A549 (cell line): Measurements from ENCODE around the gene MUC4. TPM values are rescaled to one million over a fixed set of nuclear protein-coding genes. Genes with fewer than 3 reads are reported as not detected.

Experiments used
- ATAC-seq, 2 experiments: fragments of 200-7000 bp in 1 of 2; fragments of >200 bp in 1 of 2; cut with Nextera tagmentation in 1 of 2; cut with Tn5 transposase in 1 of 2; 3 replicates each; pipeline versions ENCODE4 v1.8.0 to v1.9.1; 2018 to 2020; ENCODE audit warnings: mild to moderate bottlenecking in 1 of 2, moderate library complexity in 1 of 2
- CTCF ChIA-PET: fragments of 300-600 bp; sonication (Branson Sonifier 250); formaldehyde crosslinking; extraction: SDS; loops from one replicate; lab custom pipeline; 2021; ENCODE audit warnings: antibody characterized with exemption, inconsistent platforms; lab: Yijun Ruan, JAX
- POLR2A ChIA-PET: fragments of 350-600 bp; formaldehyde crosslinking; extraction: SDS; loops from one replicate; lab custom pipeline; 2021; ENCODE audit warnings: antibody characterized with exemption, inconsistent platforms; lab: Yijun Ruan, JAX
- DNase-seq, 2 experiments: peaks; one replicate each; pipeline versions ENCODE4 v3.0.0 to v3.0.0-alpha.2; 2011 to 2016; ENCODE audit warnings: low read depth in 1 of 2, low spot score in 1 of 2
- FAIRE-seq: peaks from 2 replicates; lab custom pipeline; 2011; peaks lifted over from hg19 to GRCh38; lab: Jason Lieb, UNC
- H3K27ac ChIP-seq, 2 experiments: fragments of >200 bp; sonication (Bioruptor Twin); formaldehyde crosslinking; 3 replicates each; pipeline ENCODE4 v1.5.1; 2016 to 2017
- H3K4me1 ChIP-seq: fragments of >200 bp; sonication (Bioruptor Twin); formaldehyde crosslinking; 3 replicates; pipeline ENCODE4 v1.6.1; 2016
- H3K4me2 ChIP-seq: fragments of >200 bp; sonication (Bioruptor Twin); formaldehyde crosslinking; 3 replicates; pipeline ENCODE4 v1.6.1; 2016
- H3K4me3 ChIP-seq: fragments of >200 bp; sonication (Bioruptor Twin); formaldehyde crosslinking; 3 replicates; pipeline ENCODE4 v1.5.1; 2016
- H3K9me3 ChIP-seq: fragments of >200 bp; sonication (Bioruptor Twin); formaldehyde crosslinking; 3 replicates; pipeline ENCODE4 v1.6.1; 2016
- BCL3 ChIP-seq: fragments of >200 bp; sonication (Bioruptor Twin); formaldehyde crosslinking; IDR thresholded peaks from 3 replicates; pipeline ENCODE4 v1.6.1; 2016
- CEBPB ChIP-seq, 2 experiments: fragments of >200 bp in 1 of 2; sonication (Bioruptor Twin) in 1 of 2; formaldehyde crosslinking in 1 of 2; IDR thresholded peaks; 2 replicates each; pipeline ENCODE4 v1.6.1; 2012 to 2016
- EHMT2 ChIP-seq: fragments of 200-600 bp; sonication (generic); IDR thresholded peaks from 2 replicates; pipeline ENCODE4 v1.6.1; 2016; ENCODE audit warnings: antibody characterized with exemption, low read depth, mild to moderate bottlenecking, moderate library complexity
- ESRRA ChIP-seq: fragments of 150-350 bp; IDR thresholded peaks from 2 replicates; pipeline ENCODE4 v1.6.1; 2014; ENCODE audit warnings: mild to moderate bottlenecking, low read length, borderline replicate concordance
- FOSB ChIP-seq: fragments of 250-450 bp; sonication (Bioruptor Pico); IDR thresholded peaks from 2 replicates; pipeline ENCODE4 v1.5.0; 2020; ENCODE audit warnings: mild to moderate bottlenecking, moderate library complexity
- FOXS1 ChIP-seq: fragments of 250-450 bp; sonication (Bioruptor Pico); IDR thresholded peaks from 2 replicates; pipeline ENCODE4 v1.5.0; 2020; ENCODE audit warnings: mild to moderate bottlenecking, moderate library complexity
- HDAC2 ChIP-seq: fragments of 200-600 bp; sonication (generic); IDR thresholded peaks from 2 replicates; pipeline ENCODE4 v1.6.1; 2016
- HES2 ChIP-seq: fragments of >200 bp; sonication (Bioruptor Twin); formaldehyde crosslinking; IDR thresholded peaks from 2 replicates; pipeline ENCODE4 v1.6.1; 2016
- HEYL ChIP-seq: fragments of 250-450 bp; sonication (Bioruptor Pico); IDR thresholded peaks from 2 replicates; pipeline ENCODE4 v1.8.0; 2021; ENCODE audit warnings: mild to moderate bottlenecking, moderate library complexity
- HMGXB4 ChIP-seq: fragments of 250-450 bp; sonication (Bioruptor Pico); IDR thresholded peaks from 2 replicates; pipeline ENCODE4 v1.5.0; 2021; ENCODE audit warnings: mild to moderate bottlenecking, moderate library complexity, borderline replicate concordance
- HOXB5 ChIP-seq: fragments of 250-450 bp; sonication (Bioruptor Pico); IDR thresholded peaks from 2 replicates; pipeline ENCODE4 v1.5.0; 2020; ENCODE audit warnings: mild to moderate bottlenecking, moderate library complexity
- JUN ChIP-seq, 2 experiments: fragments of >200 bp; sonication (Bioruptor Twin); formaldehyde crosslinking; IDR thresholded peaks; 2 replicates in 1 of 2; 3 replicates in 1 of 2; pipeline ENCODE4 v1.6.1; 2016 to 2017
- KDM1A ChIP-seq: fragments of 200-600 bp; sonication (generic); IDR thresholded peaks from 2 replicates; pipeline ENCODE4 v1.6.1; 2016; ENCODE audit warnings: low read depth, mild to moderate bottlenecking
- MAZ ChIP-seq: fragments of 150-350 bp; IDR thresholded peaks from 2 replicates; pipeline ENCODE4 v1.6.1; 2014; ENCODE audit warnings: antibody characterized with exemption, low read depth, low read length, borderline replicate concordance
- MYC ChIP-seq: IDR thresholded peaks from 2 replicates; pipeline ENCODE4 v1.6.1; 2012; ENCODE audit warnings: mild to moderate bottlenecking, inconsistent platforms, low read length, improper control_type of control experiment, borderline replicate concordance
- NFE2L2 ChIP-seq: fragments of 150-350 bp; conservative IDR thresholded peaks from 2 replicates; pipeline ENCODE4 v1.6.1; 2014; ENCODE audit warnings: low read length
- NR3C1 ChIP-seq: fragments of >200 bp; sonication (Bioruptor Twin); formaldehyde crosslinking; IDR thresholded peaks from 3 replicates; pipeline ENCODE4 v1.6.1; 2017
- RAD21 ChIP-seq, 2 experiments: fragments of >200 bp in 1 of 2; sonication (Bioruptor Twin) in 1 of 2; formaldehyde crosslinking in 1 of 2; IDR thresholded peaks in 1 of 2; conservative IDR thresholded peaks in 1 of 2; 2 replicates in 1 of 2; 3 replicates in 1 of 2; pipeline ENCODE4 v1.6.1; 2012 to 2018; ENCODE audit warnings: inconsistent platforms in 1 of 2
- RFX5 ChIP-seq: fragments of 450-650 bp; IDR thresholded peaks from 2 replicates; pipeline ENCODE4 v1.7.1; 2014; ENCODE audit warnings: antibody characterized with exemption, mild to moderate bottlenecking, moderate library complexity
- SMC3 ChIP-seq: fragments of >200 bp; sonication (Bioruptor Twin); formaldehyde crosslinking; IDR thresholded peaks from 3 replicates; pipeline ENCODE4 v1.6.1; 2018; ENCODE audit warnings: inconsistent platforms
- TFCP2L1 ChIP-seq: fragments of 250-450 bp; sonication (Bioruptor Pico); IDR thresholded peaks from 2 replicates; pipeline ENCODE4 v1.5.0; 2021; ENCODE audit warnings: mild to moderate bottlenecking
- ZC3H11A ChIP-seq: fragments of 450-650 bp; IDR thresholded peaks from 2 replicates; pipeline ENCODE4 v1.6.1; 2014; ENCODE audit warnings: antibody characterized with exemption, mild to moderate bottlenecking
- ZNF302 ChIP-seq: fragments of 250-450 bp; sonication (Bioruptor Pico); IDR thresholded peaks from 2 replicates; pipeline ENCODE4 v1.9.0; 2021; ENCODE audit warnings: inconsistent platforms, mild to moderate bottlenecking, moderate library complexity
- WGBS: methylation state at CpG from one replicate; pipeline ENCODE4 v1.1.6; 2017; ENCODE audit errors: missing lambda C conversion rate; 5-methylcytosine and 5-hydroxymethylcytosine counted together
- polyA plus RNA-seq, 4 experiments: library from polyadenylated mRNA; depleted of rRNA in 3 of 4; stranded (reverse); fragments of >200 nt; fragmentation: RNase III in 1 of 4; extraction: RNeasy Plus Mini Kit Qiagen cat#74134 plus additional on column Dnase treatment in 1 of 4; gene quantifications; 2 replicates in 3 of 4; 3 replicates in 1 of 4; pipeline ENCODE4 v1.2.3, GENCODE V29; 2011 to 2017
- TF ChIP-seq, protein P1 (sequence below): fragments of >200 bp; sonication (Bioruptor Twin); formaldehyde crosslinking; IDR thresholded peaks from 3 replicates; pipeline ENCODE4 v1.5.1; 2016
- TF ChIP-seq, protein P2 (sequence below): IDR thresholded peaks from 2 replicates; pipeline ENCODE4 v1.6.1; 2012
- TF ChIP-seq, protein P3 (sequence below): IDR thresholded peaks from 2 replicates; pipeline ENCODE4 v1.6.1; 2012; ENCODE audit warnings: low read depth, borderline replicate concordance

Gene MUC4
- polyA plus RNA-seq, 2 of the 4 experiments (the other 2 are of a cell fraction): 0.04 TPM; not detected in 1

DNA sequence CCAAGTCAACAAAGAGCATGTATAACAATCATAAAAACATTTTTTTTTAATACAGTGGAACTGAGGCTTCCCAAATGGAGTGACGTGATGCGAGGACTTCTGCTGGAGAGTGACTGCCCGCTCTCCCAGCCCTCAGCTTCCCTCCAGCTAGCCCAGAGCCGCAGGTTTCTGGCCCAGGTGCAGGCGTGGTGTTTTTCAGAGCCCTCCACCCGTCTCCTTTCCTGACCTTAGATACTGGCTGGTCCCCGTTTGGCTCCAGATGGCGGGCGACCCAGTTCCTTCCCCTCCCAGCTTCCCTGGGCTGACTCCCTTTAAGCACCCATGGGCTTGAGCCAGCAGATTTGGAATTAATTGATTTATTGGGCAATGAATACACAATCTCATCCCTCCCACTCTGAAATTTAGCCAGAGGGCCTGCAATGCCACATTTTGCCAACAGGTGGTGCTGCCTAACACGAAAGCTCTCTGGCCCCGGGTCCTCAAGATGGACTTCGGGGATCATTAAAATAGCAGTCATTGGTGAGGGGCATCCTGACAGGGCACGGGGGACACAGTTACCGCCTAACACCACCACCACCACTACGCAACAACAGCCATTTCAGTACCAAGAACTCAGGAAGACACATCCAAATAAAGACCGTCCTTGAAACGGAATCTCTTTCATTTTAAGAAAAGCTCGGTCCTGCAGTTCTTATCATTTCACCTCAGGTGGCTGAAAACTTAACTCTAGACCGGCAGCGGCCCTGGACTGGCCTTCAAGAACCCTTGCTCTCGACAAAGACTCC lies 47.5 kb upstream of the MUC4 start:
- DNase-seq: peak; percentile 52 to 78
- no peak for TF ChIP-seq HOXB5 (CRISPR knock-in tag)
- TF ChIP-seq, protein P1, sequence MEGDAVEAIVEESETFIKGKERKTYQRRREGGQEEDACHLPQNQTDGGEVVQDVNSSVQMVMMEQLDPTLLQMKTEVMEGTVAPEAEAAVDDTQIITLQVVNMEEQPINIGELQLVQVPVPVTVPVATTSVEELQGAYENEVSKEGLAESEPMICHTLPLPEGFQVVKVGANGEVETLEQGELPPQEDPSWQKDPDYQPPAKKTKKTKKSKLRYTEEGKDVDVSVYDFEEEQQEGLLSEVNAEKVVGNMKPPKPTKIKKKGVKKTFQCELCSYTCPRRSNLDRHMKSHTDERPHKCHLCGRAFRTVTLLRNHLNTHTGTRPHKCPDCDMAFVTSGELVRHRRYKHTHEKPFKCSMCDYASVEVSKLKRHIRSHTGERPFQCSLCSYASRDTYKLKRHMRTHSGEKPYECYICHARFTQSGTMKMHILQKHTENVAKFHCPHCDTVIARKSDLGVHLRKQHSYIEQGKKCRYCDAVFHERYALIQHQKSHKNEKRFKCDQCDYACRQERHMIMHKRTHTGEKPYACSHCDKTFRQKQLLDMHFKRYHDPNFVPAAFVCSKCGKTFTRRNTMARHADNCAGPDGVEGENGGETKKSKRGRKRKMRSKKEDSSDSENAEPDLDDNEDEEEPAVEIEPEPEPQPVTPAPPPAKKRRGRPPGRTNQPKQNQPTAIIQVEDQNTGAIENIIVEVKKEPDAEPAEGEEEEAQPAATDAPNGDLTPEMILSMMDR: peak; percentile 63
- TF ChIP-seq NR3C1: no peak
- peak; percentile 62 for TF ChIP-seq SMC3
- TF ChIP-seq RAD21 (conservative IDR thresholded peaks at IDR 0.05 in 1 of 2, IDR thresholded peaks at IDR 0.05 in 1 of 2): peak; percentile 61 to 73
- TF ChIP-seq FOSB (CRISPR knock-in tag): no peak
- no peak for TF ChIP-seq RFX5
- TF ChIP-seq HDAC2: no peak
- peak in 1 of 2 experiments; percentile 47; a peak in 1 of 4 replicates for TF ChIP-seq CEBPB (IDR thresholded peaks at IDR 0.05)
- TF ChIP-seq TFCP2L1 (CRISPR knock-in tag): no peak
- TF ChIP-seq, all 56 proteins: peak for 4
- FAIRE-seq (no peak), ATAC-seq (peak in 1 of 2 experiments; percentile 65; a peak in 3 of 6 replicates)
- Histone ChIP-seq H3K4me1 (peaks cover 4% of the 10 kb centered on the region; the same call in 1 of the 3 replicates), H3K27ac (no peak overlapping the region), H3K4me3 (no peak overlapping the region), H3K4me2 (peak overlapping the region; percentile 46), H3K9me3 (no peaks in the 10 kb centered on the region)
- 25% methylated on average over 21 of the region's 21 CpGs for WGBS
- CTCF ChIA-PET: interaction anchor here (0.6 to 11.1 kb wide), 22 partner anchors 9 to 156 kb away, joined by 3 to 206 read pairs (median 4); partner anchors contain the start of gene MUC20
- POLR2A ChIA-PET: no interaction called here

DNA sequence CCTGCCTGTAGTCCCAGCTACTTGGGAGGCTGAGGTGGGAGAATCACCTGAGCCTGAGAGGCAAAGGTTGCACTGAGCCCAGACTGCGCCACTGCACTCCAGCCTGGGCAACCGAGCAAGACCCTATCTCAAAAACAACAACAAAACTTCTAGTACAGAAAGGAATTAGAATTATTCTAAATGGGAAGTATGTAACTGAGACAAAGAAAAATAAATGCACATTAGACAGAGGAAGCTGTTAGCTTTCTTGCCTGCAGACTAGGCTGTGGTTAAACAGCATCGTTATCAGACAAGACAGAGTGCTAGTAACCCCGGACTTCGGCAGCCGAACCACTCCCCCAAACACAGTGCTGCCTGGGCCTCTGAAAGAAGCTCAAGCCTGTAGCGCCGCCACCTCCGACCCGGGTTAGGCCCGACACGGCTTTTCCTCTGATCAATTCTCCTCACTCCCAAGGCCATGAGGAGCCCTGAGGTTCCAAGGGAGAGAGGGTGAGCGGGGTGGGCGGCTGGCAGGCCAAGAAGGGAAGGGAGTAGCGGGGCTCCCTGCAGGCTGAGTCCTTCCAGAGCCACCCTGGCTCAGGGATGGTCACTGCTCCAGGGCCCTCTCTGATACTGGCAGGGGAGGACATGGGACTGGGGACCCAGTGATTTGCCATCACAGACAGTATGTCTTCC lies 44.8 kb upstream of the MUC4 start:
- TF ChIP-seq HEYL (CRISPR knock-in tag): no peak
- no peak for TF ChIP-seq HES2
- no peak for TF ChIP-seq SMC3
- no peak for TF ChIP-seq MAZ
- no peak for TF ChIP-seq TFCP2L1 (CRISPR knock-in tag)
- no peak for TF ChIP-seq HMGXB4 (CRISPR knock-in tag)
- TF ChIP-seq KDM1A: no peak
- TF ChIP-seq, protein P2, sequence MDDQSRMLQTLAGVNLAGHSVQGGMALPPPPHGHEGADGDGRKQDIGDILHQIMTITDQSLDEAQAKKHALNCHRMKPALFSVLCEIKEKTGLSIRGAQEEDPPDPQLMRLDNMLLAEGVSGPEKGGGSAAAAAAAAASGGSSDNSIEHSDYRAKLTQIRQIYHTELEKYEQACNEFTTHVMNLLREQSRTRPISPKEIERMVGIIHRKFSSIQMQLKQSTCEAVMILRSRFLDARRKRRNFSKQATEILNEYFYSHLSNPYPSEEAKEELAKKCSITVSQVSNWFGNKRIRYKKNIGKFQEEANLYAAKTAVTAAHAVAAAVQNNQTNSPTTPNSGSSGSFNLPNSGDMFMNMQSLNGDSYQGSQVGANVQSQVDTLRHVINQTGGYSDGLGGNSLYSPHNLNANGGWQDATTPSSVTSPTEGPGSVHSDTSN: no peak
- TF ChIP-seq HDAC2: no peak
- TF ChIP-seq EHMT2: no peak
- no peak for TF ChIP-seq BCL3
- no peak for TF ChIP-seq ZNF302 (CRISPR knock-in tag)
- TF ChIP-seq, protein P3, sequence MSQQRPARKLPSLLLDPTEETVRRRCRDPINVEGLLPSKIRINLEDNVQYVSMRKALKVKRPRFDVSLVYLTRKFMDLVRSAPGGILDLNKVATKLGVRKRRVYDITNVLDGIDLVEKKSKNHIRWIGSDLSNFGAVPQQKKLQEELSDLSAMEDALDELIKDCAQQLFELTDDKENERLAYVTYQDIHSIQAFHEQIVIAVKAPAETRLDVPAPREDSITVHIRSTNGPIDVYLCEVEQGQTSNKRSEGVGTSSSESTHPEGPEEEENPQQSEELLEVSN: no peak
- TF ChIP-seq NFE2L2: no peak
- no peak for TF ChIP-seq FOXS1 (CRISPR knock-in tag)
- no peak for TF ChIP-seq HOXB5 (CRISPR knock-in tag)
- no peak for TF ChIP-seq ESRRA
- no peak for TF ChIP-seq JUN (IDR thresholded peaks at IDR 0.05)
- no peak for TF ChIP-seq ZC3H11A
- no peak for TF ChIP-seq MYC
- no peaks in the 10 kb centered on the region for H3K4me1 ChIP-seq
- no peak overlapping the region for H3K4me3 ChIP-seq
- CTCF ChIA-PET: interaction anchor here (1.1 to 11.1 kb wide), 3 partner anchors 36 to 102 kb away, joined by 5 to 206 read pairs (median 17); no protein-coding TSS in a partner anchor
- ATAC-seq (no peak), DNase-seq (no peak), FAIRE-seq (no peak)
- POLR2A ChIA-PET: no interaction called here
- no peak overlapping the region for H3K27ac ChIP-seq
- H3K4me2 ChIP-seq: no peak overlapping the region
- WGBS: 89% methylated on average over 15 of the region's 15 CpGs
- H3K9me3 ChIP-seq: no peaks in the 10 kb centered on the region
